ENCODE measurements around the gene TNNI3K. TPM values are rescaled to one million over a fixed set of nuclear protein-coding genes. Genes with fewer than 3 reads are reported as not detected.

The TNNI3K gene
- total RNA-seq = 2.7 TPM in 1 of 2 replicates, not detected in the other

GRCh38 chr1:74235153-74235552 is at the start of gene TNNI3K:
TSS of gene TNNI3K (plus strand) at chr1:74235387. CDS start at chr1:74235452, 65 bp downstream.

GRCh38 chr1:74197657-74198552 is 37.3 kb upstream of the TNNI3K start, which contains the start of the genes FPGT and LRRIQ3:
TSS of gene FPGT (plus strand) at chr1:74198242. CDS start at chr1:74198279, 37 bp downstream.
TSS of gene LRRIQ3 (minus strand) at chr1:74198176. CDS start at chr1:74183684, 14,492 bp downstream.

GRCh38 chr1:74512170-74512915 is 277.2 kb downstream of the TNNI3K start, which contains the start of gene LRRC53:
TSS of gene LRRC53 (minus strand) at chr1:74512611. CDS start at chr1:74483349, 29,262 bp downstream.

Other genes starting within 250 kb of the TNNI3K start
- gene LRRIQ3, start 37.2 kb upstream of the TNNI3K start, total RNA-seq = 2.0 and 3.1 TPM in 2 replicates
- gene FPGT, start 37.1 kb upstream of the TNNI3K start, total RNA-seq = 25.7 and 62.8 TPM in 2 replicates